Stimulated activated CD4-positive, alpha-beta T cell treated with anti-CD3 and anti-CD28 coated beads, Interleukin-15, amount 100 ng/mL, for 24 hours (primary cell): Measurements from ENCODE around the gene UBAP1L.
"Not testable (repeated sequence)": the region's sequence is repeated elsewhere in the genome, so short reads cannot be mapped to it uniquely, and the experiment has no call there.

Experiments
- DNase-seq: peaks from one replicate; pipeline ENCODE4 v3.0.0-alpha.2; 2020

Gene UBAP1L

GRCh38 chr15:65099336-65099735 is 15.7 kb downstream of the UBAP1L start:
- DNase-seq: no peak

- DNase-seq: no peak
These were observed 17.2 kb downstream of the UBAP1L start for GRCh38 chr15:65097651-65098263.

- no peak for DNase-seq
These were observed 18.3 kb downstream of the UBAP1L start for GRCh38 chr15:65096481-65097385.

GRCh38 chr15:65095747-65096104 is 19.3 kb downstream of the UBAP1L start:
- DNase-seq: no peak

GRCh38 chr15:65095011-65095746 is 19.8 kb downstream of the UBAP1L start:
- no peak for DNase-seq

- no peak for DNase-seq
These were observed 20.6 kb downstream of the UBAP1L start for GRCh38 chr15:65094294-65094995.

- not testable (repeated sequence) for DNase-seq
These were observed 21.2 kb downstream of the UBAP1L start for GRCh38 chr15:65093793-65094170.

- no peak for DNase-seq
These were observed 21.8 kb downstream of the UBAP1L start for GRCh38 chr15:65092911-65093792.

- no peak for DNase-seq
These were observed 22.8 kb downstream of the UBAP1L start for GRCh38 chr15:65091946-65092770.

- no peak for DNase-seq
These were observed 25.7 kb downstream of the UBAP1L start for GRCh38 chr15:65089206-65089824.

- no peak for DNase-seq
These were observed 26.4 kb downstream of the UBAP1L start for GRCh38 chr15:65088643-65089021.

GRCh38 chr15:65087873-65088642 is 26.9 kb downstream of the UBAP1L start:
- no peak for DNase-seq

- no peak for DNase-seq
These were observed 27.6 kb downstream of the UBAP1L start for GRCh38 chr15:65087411-65087810.

GRCh38 chr15:65086680-65087111 is 28.3 kb downstream of the UBAP1L start:
- no peak for DNase-seq

GRCh38 chr15:65085990-65086679 is 28.9 kb downstream of the UBAP1L start:
- peak; percentile 35 for DNase-seq

- DNase-seq: no peak
These were observed 29.7 kb downstream of the UBAP1L start for GRCh38 chr15:65085207-65085753.

GRCh38 chr15:65084500-65085206 is 30.3 kb downstream of the UBAP1L start:
- DNase-seq: no peak

- DNase-seq: no peak
These were observed 31.7 kb downstream of the UBAP1L start for GRCh38 chr15:65083262-65083701.
